ENCODE measurements around the gene SETD5. TPM values are rescaled to one million over a fixed set of nuclear protein-coding genes. Genes with fewer than 3 reads are reported as not detected.
A peak's percentile ranks its signal among the peaks of the same experiment; 100 is the strongest.

Gene SETD5
- 100 to 1,000 TPM in 8 of 12 donors, 10 to 100 TPM in 4; 86.4 to 389 (median 118) TPM for polyA plus RNA-seq (ENCODE audit: insufficient read length in 12 of 12)
- long read RNA-seq, donor 1, partial matches to known transcripts: 38 of 47 reads
- long read RNA-seq, donor 1, other reads (novel, unspliced or antisense): 0 of 47 reads
- long read RNA-seq, donor 2, full-length matches to known transcripts: 7 of 7 reads
- long read RNA-seq, donor 2, partial matches to known transcripts: 0 of 7 reads
- long read RNA-seq, donor 2, other reads (novel, unspliced or antisense): 0 of 7 reads
- long read RNA-seq, donor 3, partial matches to known transcripts: 0 of 4 reads
- long read RNA-seq, donor 3, other reads (novel, unspliced or antisense): 0 of 4 reads
- long read RNA-seq, donor 4, partial matches to known transcripts: 0 of 2 reads
- long read RNA-seq, donor 4, other reads (novel, unspliced or antisense): 0 of 2 reads
- long read RNA-seq, donor 5, partial matches to known transcripts: 30 of 38 reads
- long read RNA-seq, donor 5, other reads (novel, unspliced or antisense): 0 of 38 reads
- long read RNA-seq, donor 6, partial matches to known transcripts: 0 of 3 reads
- long read RNA-seq, donor 6, other reads (novel, unspliced or antisense): 0 of 3 reads
- long read RNA-seq, donor 7, partial matches to known transcripts: 0 of 3 reads
- long read RNA-seq, donor 7, other reads (novel, unspliced or antisense): 0 of 3 reads
- long read RNA-seq, donor 8, full-length matches to known transcripts: 13 of 64 reads
- long read RNA-seq, donor 8, partial matches to known transcripts: 51 of 64 reads
- long read RNA-seq, donor 8, other reads (novel, unspliced or antisense): 0 of 64 reads
- long read RNA-seq, donor 9, partial matches to known transcripts: 6 of 12 reads
- long read RNA-seq, donor 9, other reads (novel, unspliced or antisense): 0 of 12 reads
- long read RNA-seq, donor 10, full-length matches to known transcripts: 3 of 10 reads
- long read RNA-seq, donor 10, partial matches to known transcripts: 7 of 10 reads
- long read RNA-seq, donor 10, other reads (novel, unspliced or antisense): 0 of 10 reads
- long read RNA-seq, donor 11, partial matches to known transcripts: 11 of 16 reads
- long read RNA-seq, donor 11, other reads (novel, unspliced or antisense): 0 of 16 reads

DNA sequence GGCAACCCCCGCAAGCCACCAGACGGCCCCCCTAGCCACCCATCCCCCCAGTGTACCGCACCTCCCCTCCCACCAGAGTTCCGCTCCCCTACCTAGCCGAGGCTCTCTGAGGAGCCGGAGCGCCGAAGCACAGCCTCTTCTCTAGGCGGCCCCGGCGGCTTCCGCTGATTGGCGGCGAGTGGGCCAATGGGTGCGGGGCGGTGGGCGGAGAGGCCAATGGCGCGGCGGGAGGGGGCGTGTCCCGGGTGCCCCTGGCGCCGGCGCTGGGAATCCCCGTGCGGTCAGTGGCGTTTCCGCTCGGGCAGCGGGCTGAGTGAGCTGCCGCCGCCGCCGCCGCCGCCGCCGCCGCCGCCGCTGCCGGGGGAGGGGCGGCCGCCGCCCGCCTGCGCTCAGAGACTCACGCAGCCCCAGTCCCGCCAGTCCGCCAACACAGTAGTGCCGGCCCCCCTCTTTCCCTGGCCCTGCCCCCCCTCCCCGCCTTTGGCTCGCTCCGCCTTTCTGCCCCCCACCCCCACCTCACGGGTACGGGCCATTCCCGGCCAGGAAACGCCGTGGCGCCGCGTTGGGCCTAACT is at the start of gene SETD5:
SETD5 (plus strand) TSS at position 284 of the 574 bp plus-strand sequence. CDS start 31,324 bp downstream, outside the sequence.
- DNase-seq: peak; percentile 95

- no peak for DNase-seq
These were observed 49.5 kb upstream of the SETD5 start for GRCh38 chr3:9347887-9348286.

DNA sequence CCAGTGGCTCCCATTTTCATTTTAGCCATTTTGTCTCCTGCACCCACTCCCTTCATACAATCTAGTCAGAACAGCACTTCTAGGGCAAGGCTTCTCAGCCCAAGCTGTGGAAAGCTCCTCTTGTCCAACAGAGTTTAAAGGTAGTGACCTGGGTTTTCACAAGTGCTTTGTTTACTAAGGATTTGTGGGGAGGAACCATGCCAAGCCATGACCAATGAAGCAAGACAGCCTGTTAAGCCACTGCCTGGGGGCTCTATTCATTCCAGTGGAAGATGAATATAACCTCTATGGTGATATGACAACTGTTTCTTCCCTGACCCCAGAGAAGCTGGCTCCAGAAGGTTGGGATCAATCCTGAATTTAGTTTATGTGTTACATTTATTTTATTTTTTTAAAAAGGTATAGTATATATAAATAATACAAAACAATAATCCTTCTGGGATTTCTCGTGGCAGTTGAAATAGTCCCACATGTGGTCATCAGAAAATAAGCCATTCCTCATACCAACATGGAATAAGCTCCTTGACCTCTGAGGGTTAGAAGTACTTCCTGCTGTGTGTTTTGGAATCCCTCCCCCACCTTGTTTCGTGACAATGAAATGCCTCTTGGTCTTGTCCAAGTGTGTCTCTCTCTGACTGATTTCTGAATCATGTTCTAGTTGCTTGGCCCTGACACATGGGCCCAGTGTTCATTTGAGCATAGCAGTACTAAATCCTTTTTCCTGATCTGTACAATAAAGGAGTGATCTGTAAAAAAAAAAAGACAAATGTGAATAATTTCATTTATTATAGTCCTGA is 47.9 kb upstream of the SETD5 start:
- no peak for DNase-seq

GRCh38 chr3:9351709-9352126 is 45.7 kb upstream of the SETD5 start:
- DNase-seq: no peak

- DNase-seq: peak; percentile 78
These were observed 44.3 kb upstream of the SETD5 start for GRCh38 chr3:9352917-9353752.

DNA sequence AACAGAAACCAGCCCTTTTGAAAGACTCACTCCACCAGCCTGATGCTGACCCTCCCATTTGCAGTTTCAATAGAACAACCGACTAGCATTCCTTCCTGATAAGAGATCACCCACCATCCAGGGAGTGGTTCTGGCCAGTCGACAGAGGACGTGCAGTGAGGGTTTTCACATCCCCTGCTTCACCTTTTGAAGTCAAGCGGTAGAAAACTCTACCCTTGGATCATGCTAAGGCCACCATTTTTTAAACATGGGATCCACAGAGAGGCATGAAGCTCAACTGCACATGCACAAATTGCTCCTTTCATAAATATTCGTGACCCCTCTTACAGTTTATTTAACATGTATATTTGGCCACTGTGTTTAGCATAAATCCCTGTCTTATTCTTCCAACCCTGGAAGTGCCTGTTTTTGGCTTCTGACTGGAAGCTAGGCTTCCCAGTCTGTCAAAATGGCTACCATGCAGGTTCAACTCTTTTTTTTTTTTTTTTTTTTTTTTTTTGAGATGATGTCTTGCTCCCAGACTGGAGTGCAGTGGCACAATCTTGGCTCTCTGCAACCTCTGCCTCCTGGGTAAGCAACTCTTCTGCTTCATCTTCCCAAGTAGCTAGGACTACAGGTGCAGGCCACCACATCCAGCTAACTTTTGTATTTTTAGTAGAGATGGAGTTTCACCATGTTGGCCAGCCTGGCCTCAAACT is 35.6 kb upstream of the SETD5 start:
- no peak for DNase-seq

DNA sequence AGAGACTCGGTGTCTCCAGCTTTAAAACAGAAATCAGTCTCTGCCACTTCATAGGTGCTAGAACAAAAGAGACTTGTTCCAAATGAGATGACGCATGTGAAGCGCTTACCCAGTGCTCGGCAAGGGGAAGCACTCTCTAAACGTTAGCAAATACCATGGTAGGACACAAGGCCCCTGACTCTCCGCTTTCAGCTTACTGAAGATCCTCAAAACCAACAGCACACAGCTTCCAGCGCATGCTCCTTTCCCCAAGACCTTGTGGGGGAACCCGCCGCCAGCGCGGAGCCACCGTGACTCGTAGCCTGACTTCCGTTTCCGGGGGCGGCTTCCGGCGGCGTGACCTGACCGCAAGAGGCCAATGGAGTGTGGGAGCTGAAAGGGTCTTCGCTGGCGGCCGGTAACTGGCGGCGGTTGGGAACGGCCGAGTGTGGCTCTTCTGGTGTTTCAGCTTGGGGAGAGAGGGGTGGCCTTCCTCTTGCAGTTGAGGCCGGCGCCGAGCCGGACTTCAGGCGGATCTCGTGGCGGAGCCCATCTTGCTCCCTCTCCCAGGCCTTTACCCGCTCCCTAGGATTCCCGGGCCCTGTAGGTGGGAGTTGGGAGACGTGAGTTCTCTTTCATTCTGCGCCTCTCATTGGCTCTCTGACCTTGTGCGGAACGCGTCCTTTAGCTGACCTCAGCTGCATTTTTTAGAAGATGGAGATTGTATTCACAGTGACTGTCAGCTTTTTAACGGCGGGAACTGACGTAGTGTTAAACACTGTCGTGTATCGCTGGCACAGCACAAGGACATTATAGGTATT is 34.5 kb upstream of the SETD5 start, which contains the start of gene THUMPD3:
THUMPD3 (plus strand) TSS at position 324 of the 800 bp plus-strand sequence. CDS start 2,015 bp downstream, outside the sequence.
- DNase-seq: peak; percentile 92

DNA sequence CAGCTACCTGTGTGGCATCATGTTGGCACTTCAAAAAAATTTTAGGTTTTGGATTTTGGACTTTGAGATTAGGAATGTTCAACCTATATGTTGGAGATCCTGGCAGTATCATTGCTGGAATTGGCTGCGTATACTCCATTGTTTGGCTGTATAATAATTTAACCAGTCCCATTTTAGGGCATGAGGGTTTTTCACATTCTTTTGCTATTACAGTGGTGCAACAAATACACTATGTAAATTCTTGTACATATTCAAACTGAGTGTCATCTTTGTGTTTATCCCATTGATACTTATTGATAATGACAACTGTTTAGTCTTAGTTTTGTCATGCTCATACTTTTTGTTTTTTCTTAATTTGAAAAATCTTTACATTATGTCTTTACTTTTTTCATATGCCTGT is 27.9 kb upstream of the SETD5 start:
- DNase-seq: no peak

DNA sequence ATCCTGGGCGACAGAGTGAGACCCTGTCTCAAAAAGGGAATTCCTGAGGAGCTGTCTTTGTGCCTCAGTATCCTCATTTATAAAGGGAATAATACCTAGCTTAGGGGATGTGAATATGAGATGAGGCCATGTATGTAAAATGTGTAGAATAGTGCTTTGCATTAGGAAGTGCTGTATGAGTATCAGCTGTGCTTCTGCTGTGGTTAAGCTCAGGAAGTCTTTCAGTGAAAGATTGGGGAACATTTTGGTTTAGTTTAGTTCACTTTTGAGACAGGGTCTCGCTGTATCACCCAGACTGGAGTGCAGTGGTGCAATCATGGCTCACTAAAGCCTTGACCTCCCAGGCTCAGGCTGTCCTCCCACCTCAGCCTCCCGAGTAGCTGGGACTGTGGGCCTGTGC is 23.9 kb upstream of the SETD5 start:
- DNase-seq: no peak

DNA sequence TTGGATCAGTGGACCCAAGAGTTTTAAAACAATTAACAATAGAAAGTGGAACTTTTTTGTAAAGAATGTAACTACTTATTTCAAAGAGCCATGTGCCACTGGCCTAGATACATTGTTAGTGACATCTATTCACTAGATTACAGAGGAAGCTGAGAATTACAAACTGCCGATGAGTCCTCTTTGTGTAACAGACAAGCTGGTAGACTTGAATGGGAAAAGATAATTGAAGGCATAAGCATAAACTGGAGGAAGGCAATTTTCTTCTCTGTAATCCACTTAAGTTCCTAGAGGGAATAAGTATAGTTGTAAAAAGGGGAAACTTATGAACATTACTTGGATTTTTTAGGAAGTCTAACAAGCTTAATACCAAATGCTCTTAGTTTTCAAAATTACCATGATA is 19.4 kb upstream of the SETD5 start:
- DNase-seq: no peak

- no peak for DNase-seq
These were observed 18.1 kb upstream of the SETD5 start for GRCh38 chr3:9379327-9379726.

- DNase-seq: no peak
These were observed 17.4 kb upstream of the SETD5 start for GRCh38 chr3:9380014-9380413.

- DNase-seq: no peak
These were observed 13.1 kb upstream of the SETD5 start for GRCh38 chr3:9384141-9384828.

GRCh38 chr3:9385187-9386077 is 12.0 kb upstream of the SETD5 start:
- DNase-seq: no peak

- no peak for DNase-seq
These were observed 11.3 kb upstream of the SETD5 start for GRCh38 chr3:9386078-9386459.

GRCh38 chr3:9386501-9387321 is 10.7 kb upstream of the SETD5 start:
- DNase-seq: no peak
